Astrocyte (in vitro differentiated cells and primary cell): ENCODE measurements around the gene DNMBP. TPM values are rescaled to one million over a fixed set of nuclear protein-coding genes. Genes with fewer than 3 reads are reported as not detected.

ENCODE experiments used
- DNase-seq: peaks from one replicate; pipeline ENCODE4 v3.0.0-alpha.2; 2010; ENCODE audit warnings: low read depth
- FAIRE-seq: peaks from 2 replicates; lab custom pipeline; 2011; peaks lifted over from hg19 to GRCh38; lab: Jason Lieb, UNC
- H2AFZ ChIP-seq: 2 replicates; pipeline ENCODE4 v1.6.0; 2012; ENCODE audit warnings: low read depth, low read length, inconsistent platforms
- H3K27ac ChIP-seq: 2 replicates; pipeline ENCODE4 v1.5.1; 2011; ENCODE audit warnings: low read depth, low read length, inconsistent platforms
- H3K27me3 ChIP-seq: 2 replicates; pipeline ENCODE4 v1.6.0; 2011; ENCODE audit warnings: low read length, inconsistent platforms; ENCODE audit not compliant: insufficient read depth
- H3K36me3 ChIP-seq: 2 replicates; pipeline ENCODE4 v1.5.1; 2011; ENCODE audit warnings: low read length, inconsistent platforms; ENCODE audit not compliant: insufficient read depth
- H3K4me1 ChIP-seq: 2 replicates; pipeline ENCODE4 v1.5.1; 2011; ENCODE audit warnings: low read length, inconsistent platforms; ENCODE audit not compliant: insufficient read depth
- H3K4me2 ChIP-seq: 2 replicates; pipeline ENCODE4 v1.6.0; 2012; ENCODE audit warnings: low read length, inconsistent platforms
- H3K4me3 ChIP-seq: 2 replicates; pipeline ENCODE4 v1.5.1; 2011; ENCODE audit warnings: low read depth, mild to moderate bottlenecking, low read length, inconsistent platforms; ENCODE audit not compliant: insufficient read depth
- H3K79me2 ChIP-seq: 2 replicates; pipeline ENCODE4 v1.6.0; 2012; ENCODE audit warnings: mild to moderate bottlenecking, low read length, inconsistent platforms; ENCODE audit not compliant: insufficient read depth
- H3K9ac ChIP-seq: 2 replicates; pipeline ENCODE4 v1.6.0; 2012; ENCODE audit warnings: mild to moderate bottlenecking, low read length, inconsistent platforms
- H3K9me3 ChIP-seq: 2 replicates; pipeline ENCODE4 v1.5.1; 2012; ENCODE audit warnings: low read depth, mild to moderate bottlenecking, low read length, inconsistent platforms; ENCODE audit not compliant: insufficient read depth
- H4K20me1 ChIP-seq: 2 replicates; pipeline ENCODE4 v1.6.0; 2012; ENCODE audit warnings: low read length, inconsistent platforms; ENCODE audit not compliant: insufficient read depth
- H3K27ac Mint-ChIP-seq: one replicate; pipeline ENCODE4 v1.8.0; 2021; ENCODE audit warnings: mild to moderate bottlenecking, mixed read lengths; ENCODE audit not compliant: unreplicated experiment
- H3K27me3 Mint-ChIP-seq: one replicate; pipeline ENCODE4 v1.8.0; 2021; ENCODE audit warnings: low read depth, mixed read lengths; ENCODE audit not compliant: unreplicated experiment
- H3K36me3 Mint-ChIP-seq: one replicate; pipeline ENCODE4 v1.8.0; 2021; ENCODE audit warnings: low read depth, mixed read lengths; ENCODE audit not compliant: unreplicated experiment
- H3K4me1 Mint-ChIP-seq: one replicate; pipeline ENCODE4 v1.8.0; 2021; ENCODE audit warnings: low read depth, mixed read lengths; ENCODE audit not compliant: unreplicated experiment
- H3K4me3 Mint-ChIP-seq: one replicate; pipeline ENCODE4 v1.8.0; 2021; ENCODE audit warnings: mild to moderate bottlenecking, moderate library complexity, mixed read lengths; ENCODE audit not compliant: unreplicated experiment
- H3K9me3 Mint-ChIP-seq: one replicate; pipeline ENCODE4 v1.8.0; 2021; ENCODE audit warnings: mild to moderate bottlenecking, mixed read lengths; ENCODE audit not compliant: unreplicated experiment
- EZH2 ChIP-seq: IDR thresholded peaks from 2 replicates; pipeline ENCODE4 v1.6.1; 2012; ENCODE audit warnings: mild to moderate bottlenecking, low read length, inconsistent platforms; ENCODE audit not compliant: insufficient read depth
- total RNA-seq: library from RNA; stranded (reverse); gene quantifications from 2 replicates; pipeline ENCODE4 v1.2.1, GENCODE V29; 2021
- TF ChIP-seq, protein P1 (sequence below): IDR thresholded peaks from 2 replicates; pipeline ENCODE4 v1.5.1; 2011; ENCODE audit warnings: low read depth, mild to moderate bottlenecking, inconsistent platforms, low read length, moderate library complexity; ENCODE audit not compliant: insufficient read depth

The DNMBP gene
- total RNA-seq, 1 donor from 2014 or later = 24.8 TPM

DNA sequence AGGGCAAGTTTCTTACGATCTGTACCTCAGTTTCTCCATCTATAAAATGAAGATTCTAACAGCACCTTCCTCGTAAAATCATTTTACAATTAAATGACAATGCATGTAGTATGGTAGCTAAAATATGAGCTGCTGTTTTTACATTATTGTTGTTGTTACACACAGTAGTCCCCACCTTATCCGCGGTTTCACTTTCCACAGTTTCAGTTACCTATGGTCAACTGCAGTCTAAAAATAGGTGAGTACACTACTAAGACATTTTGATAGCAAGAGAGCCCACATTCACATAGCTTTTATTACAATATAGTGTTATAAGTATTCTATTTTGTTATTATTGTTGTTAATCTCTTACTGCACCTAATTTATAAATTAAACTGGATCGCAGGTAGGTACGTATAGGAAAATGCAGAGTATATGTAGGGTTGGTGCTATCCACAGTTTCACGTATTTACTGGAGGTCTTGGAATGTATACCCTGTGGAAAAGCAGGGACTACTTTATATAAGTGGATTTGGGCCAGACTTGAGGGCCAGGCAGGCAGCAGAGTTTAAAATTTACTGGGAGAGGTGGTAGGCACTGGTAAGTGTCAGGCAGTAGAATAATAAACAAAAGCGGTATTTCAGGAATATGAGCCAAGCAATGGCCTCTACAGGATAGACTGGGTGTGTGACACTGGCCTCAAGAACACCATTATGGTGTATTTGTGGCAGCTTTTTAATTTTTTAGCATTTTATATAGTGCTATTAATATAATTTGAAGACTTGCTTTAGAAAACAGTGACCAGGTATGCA lies 10.2 kb downstream of the DNMBP start:
- H3K79me2 ChIP-seq = peaks cover 99% of the 10 kb centered on the region
- no peak overlapping the region for H3K4me3 ChIP-seq
- H3K9me3 ChIP-seq = no peaks in the 10 kb centered on the region
- Mint-ChIP-seq H3K27ac (no peak overlapping the region), H3K27me3 (no peaks in the 10 kb centered on the region), H3K4me3 (no peak overlapping the region), H3K9me3 (no peaks in the 10 kb centered on the region), H3K36me3 (peaks cover 5% of the 10 kb centered on the region), H3K4me1 (peaks cover 31% of the 10 kb centered on the region)
- no peak for DNase-seq
- TF ChIP-seq EZH2 = no peak
- TF ChIP-seq, protein P1, sequence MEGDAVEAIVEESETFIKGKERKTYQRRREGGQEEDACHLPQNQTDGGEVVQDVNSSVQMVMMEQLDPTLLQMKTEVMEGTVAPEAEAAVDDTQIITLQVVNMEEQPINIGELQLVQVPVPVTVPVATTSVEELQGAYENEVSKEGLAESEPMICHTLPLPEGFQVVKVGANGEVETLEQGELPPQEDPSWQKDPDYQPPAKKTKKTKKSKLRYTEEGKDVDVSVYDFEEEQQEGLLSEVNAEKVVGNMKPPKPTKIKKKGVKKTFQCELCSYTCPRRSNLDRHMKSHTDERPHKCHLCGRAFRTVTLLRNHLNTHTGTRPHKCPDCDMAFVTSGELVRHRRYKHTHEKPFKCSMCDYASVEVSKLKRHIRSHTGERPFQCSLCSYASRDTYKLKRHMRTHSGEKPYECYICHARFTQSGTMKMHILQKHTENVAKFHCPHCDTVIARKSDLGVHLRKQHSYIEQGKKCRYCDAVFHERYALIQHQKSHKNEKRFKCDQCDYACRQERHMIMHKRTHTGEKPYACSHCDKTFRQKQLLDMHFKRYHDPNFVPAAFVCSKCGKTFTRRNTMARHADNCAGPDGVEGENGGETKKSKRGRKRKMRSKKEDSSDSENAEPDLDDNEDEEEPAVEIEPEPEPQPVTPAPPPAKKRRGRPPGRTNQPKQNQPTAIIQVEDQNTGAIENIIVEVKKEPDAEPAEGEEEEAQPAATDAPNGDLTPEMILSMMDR = no peak
- H3K27me3 ChIP-seq = no peaks in the 10 kb centered on the region
- FAIRE-seq = no peak
- H2AFZ ChIP-seq = no peak overlapping the region
- no peak overlapping the region for H3K27ac ChIP-seq
- H3K9ac ChIP-seq = no peak overlapping the region
- peaks cover 16% of the 10 kb centered on the region for H3K36me3 ChIP-seq
- H3K4me1 ChIP-seq = peaks cover 23% of the 10 kb centered on the region
- peaks cover 57% of the 10 kb centered on the region for H4K20me1 ChIP-seq
- H3K4me2 ChIP-seq = no peak overlapping the region

DNA sequence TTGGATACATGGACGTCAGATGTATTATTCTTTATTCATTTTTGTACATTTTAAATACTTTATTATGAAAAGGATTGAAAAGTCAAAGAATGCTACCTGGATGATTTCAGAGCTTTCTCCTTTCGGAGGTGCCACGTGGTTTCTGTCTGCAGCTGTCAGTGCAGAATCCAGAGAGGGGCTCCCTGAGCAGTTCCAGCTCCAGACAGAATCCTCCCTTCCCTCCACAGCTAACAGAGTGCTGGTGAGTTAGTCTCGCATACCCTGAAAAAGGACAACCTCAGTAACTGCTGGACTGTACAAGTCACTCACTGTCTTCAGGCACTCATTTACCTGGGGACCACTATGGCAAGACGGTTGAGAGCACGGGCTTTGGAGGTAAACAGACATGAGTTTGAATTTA lies 10.9 kb downstream of the DNMBP start:
- Mint-ChIP-seq H3K4me3 (no peak overlapping the region), H3K27me3 (no peaks in the 10 kb centered on the region), H3K9me3 (no peaks in the 10 kb centered on the region), H3K27ac (no peak overlapping the region), H3K36me3 (peaks cover 5% of the 10 kb centered on the region), H3K4me1 (peaks cover 33% of the 10 kb centered on the region)
- Histone ChIP-seq H3K79me2 (peaks cover 99% of the 10 kb centered on the region), H3K27me3 (no peaks in the 10 kb centered on the region), H3K9me3 (no peaks in the 10 kb centered on the region), H3K27ac (no peak overlapping the region), H3K4me1 (peaks cover 26% of the 10 kb centered on the region), H3K4me2 (no peak overlapping the region), H3K9ac (no peak overlapping the region), H3K4me3 (no peak overlapping the region), H4K20me1 (peaks cover 58% of the 10 kb centered on the region), H2AFZ (no peak overlapping the region), H3K36me3 (peaks cover 16% of the 10 kb centered on the region)
- no peak for TF ChIP-seq EZH2
- TF ChIP-seq, protein P1 = no peak
- DNase-seq (no peak), FAIRE-seq (no peak)
